Endothelial cell of umbilical vein (primary cell): ENCODE data around the gene FAM120B. TPM values are rescaled to one million over a fixed set of nuclear protein-coding genes. Genes with fewer than 3 reads are reported as not detected.

ENCODE experiments used
- BruUV-seq: library from RNA; stranded (reverse); fragments of 400-500 nt; replicated peaks from 2 replicates; lab custom pipeline; 2021; lab: Mats Ljungman, UMichigan
- CTCF ChIA-PET: fragments of 300-600, 350-600 bp; sonication (Branson Sonifier 250); formaldehyde crosslinking; loops from one replicate; lab custom pipeline; 2021; ENCODE audit warnings: antibody characterized with exemption, inconsistent platforms; lab: Charles Lee
- POLR2A ChIA-PET: fragments of 300-600, 350-600 bp; sonication (Branson Sonifier 250); formaldehyde crosslinking; loops from one replicate; lab custom pipeline; 2021; ENCODE audit warnings: antibody characterized with exemption, inconsistent platforms; lab: Charles Lee
- DNase-seq: peaks from one replicate; pipeline ENCODE4 v3.0.0-alpha.2; 2011; ENCODE audit warnings: low read depth, low spot score
- FAIRE-seq: peaks from 2 replicates; lab custom pipeline; 2011; peaks lifted over from hg19 to GRCh38; lab: Jason Lieb, UNC
- H2AFZ ChIP-seq: 2 replicates; pipeline ENCODE4 v1.6.0; 2012; ENCODE audit warnings: low read depth, low read length, control low read depth, inconsistent platforms
- H3K27ac ChIP-seq: 2 replicates; pipeline ENCODE4 v1.5.1; 2011; ENCODE audit warnings: low read depth, mild to moderate bottlenecking, control low read depth, low read length, moderate library complexity; ENCODE audit not compliant: insufficient read depth
- H3K27me3 ChIP-seq, 2 experiments: 2 replicates each; pipeline versions ENCODE4 v1.6.0 to v1.6.1; 2011; ENCODE audit warnings: low read length in 2 of 2, mixed read lengths in 1 of 2; ENCODE audit not compliant: control insufficient read depth in 2 of 2, insufficient read depth in 2 of 2
- H3K36me3 ChIP-seq, 2 experiments: 2 replicates in 1 of 2; 3 replicates in 1 of 2; pipeline ENCODE4 v1.5.1; 2011; ENCODE audit warnings: low read length in 2 of 2, mild to moderate bottlenecking in 1 of 2, moderate library complexity in 1 of 2; ENCODE audit not compliant: control insufficient read depth in 2 of 2, insufficient read depth in 2 of 2; ENCODE audit errors: extremely low read depth in 1 of 2
- H3K4me1 ChIP-seq: 3 replicates; pipeline ENCODE4 v1.5.1; 2011; ENCODE audit warnings: mild to moderate bottlenecking, low read length; ENCODE audit not compliant: control insufficient read depth, insufficient read depth; ENCODE audit errors: extremely low read depth
- H3K4me2 ChIP-seq: 2 replicates; pipeline ENCODE4 v1.6.1; 2011; ENCODE audit warnings: low read length, control low read depth, mixed read lengths; ENCODE audit not compliant: insufficient read depth
- H3K4me3 ChIP-seq, 3 experiments: fragments of 200-600 bp in 1 of 3; sonication (generic), shearing (Covaris generic) in 1 of 3; replicated peaks in 1 of 3; 2 replicates each; pipeline ENCODE4 v1.5.1; 2011 to 2016; ENCODE audit warnings: control low read depth in 3 of 3, low read length in 3 of 3, mild to moderate bottlenecking in 2 of 3, inconsistent platforms in 1 of 3, low read depth in 1 of 3, moderate library complexity in 1 of 3; ENCODE audit not compliant: insufficient read depth in 1 of 3
- H3K79me2 ChIP-seq: 2 replicates; pipeline ENCODE4 v1.6.0; 2012; ENCODE audit warnings: low read length, inconsistent platforms; ENCODE audit not compliant: control insufficient read depth, insufficient read depth
- H3K9ac ChIP-seq: replicated peaks from 2 replicates; pipeline ENCODE3; 2011; ENCODE audit warnings: low read length, control low read depth; ENCODE audit not compliant: insufficient read depth; ENCODE audit errors: extremely low read depth
- H3K9me1 ChIP-seq: replicated peaks from 3 replicates; pipeline ENCODE4 v1.6.0; 2011; ENCODE audit warnings: mild to moderate bottlenecking, low read length; ENCODE audit not compliant: control insufficient read depth, insufficient read depth; ENCODE audit errors: extremely low read depth
- H3K9me3 ChIP-seq: replicated peaks from 2 replicates; pipeline ENCODE4 v1.5.1; 2012; ENCODE audit warnings: low read length, inconsistent platforms; ENCODE audit not compliant: control insufficient read depth, insufficient read depth
- H4K20me1 ChIP-seq: replicated peaks from 2 replicates; pipeline ENCODE3; 2011; ENCODE audit warnings: mild to moderate bottlenecking, low read length; ENCODE audit not compliant: control insufficient read depth, insufficient read depth; ENCODE audit errors: extremely low read depth
- EZH2 ChIP-seq: IDR thresholded peaks from 2 replicates; pipeline ENCODE4 v1.6.1; 2012; ENCODE audit warnings: borderline replicate concordance, low read depth, mild to moderate bottlenecking, moderate library complexity, low read length, inconsistent platforms; ENCODE audit not compliant: severe bottlenecking
- FOS ChIP-seq: IDR thresholded peaks from 2 replicates; pipeline ENCODE4 v1.6.1; 2011; ENCODE audit warnings: mild to moderate bottlenecking, low read length, moderate library complexity, borderline replicate concordance; ENCODE audit not compliant: insufficient read depth
- GATA2 ChIP-seq: IDR thresholded peaks from 2 replicates; pipeline ENCODE4 v1.7.0; 2011; ENCODE audit warnings: low read depth, mild to moderate bottlenecking, moderate library complexity, mixed read lengths, low read length; ENCODE audit not compliant: insufficient read length, insufficient read depth
- JUN ChIP-seq: IDR thresholded peaks from 2 replicates; pipeline ENCODE4 v1.6.1; 2011; ENCODE audit warnings: borderline replicate concordance, low read depth; ENCODE audit not compliant: insufficient read length, insufficient read depth
- MYC ChIP-seq: IDR thresholded peaks from one replicate; pipeline ENCODE4 v1.6.1; 2011; ENCODE audit warnings: mild to moderate bottlenecking, low read depth, low read length
- POLR2A ChIP-seq: IDR thresholded peaks from 2 replicates; pipeline ENCODE4 v1.6.1; 2012; ENCODE audit warnings: low read depth, mild to moderate bottlenecking, control low read depth, low read length
- POLR2AphosphoS5 ChIP-seq: IDR thresholded peaks from 2 replicates; pipeline ENCODE4 v1.6.1; 2012; ENCODE audit warnings: low read depth, mild to moderate bottlenecking, control low read depth, low read length, moderate library complexity; ENCODE audit not compliant: insufficient read depth
- dilution Hi-C: fragments of 300-500 bp; cut with MboI; formaldehyde crosslinking; loops from one replicate; pipeline ENCODE4 v1.15.0; 2019; ENCODE audit warnings: low sequenced_read_pairs; ENCODE audit not compliant: extremely low pct_ligation_motif_present
- intact Hi-C: fragments of 100-400 bp; cut with micrococcal nuclease; formaldehyde crosslinking; loops from one replicate; pipeline ENCODE4 v1.10.0; 2022
- polyA plus RNA-seq, 4 experiments: library from polyadenylated mRNA; depleted of rRNA in 3 of 4; stranded (reverse) in 3 of 4; unstranded in 1 of 4; fragments of >200 nt; gene quantifications; 2 replicates each; pipeline versions ENCODE4 v1.2.1 to v1.2.3, GENCODE V29; 2011 to 2012; ENCODE audit warnings: missing spikeins in 1 of 4
- total RNA-seq: library from RNA; stranded (reverse); gene quantifications from 2 replicates; pipeline ENCODE4 v1.2.3, GENCODE V29; 2021
- TF ChIP-seq, protein P1 (sequence below), 2 donors: IDR thresholded peaks; 1 replicate in 1 of 2; 2 replicates in 1 of 2; pipeline ENCODE4 v1.5.1; 2011; ENCODE audit warnings: low read length in 2 of 2, mild to moderate bottlenecking in 2 of 2, moderate library complexity in 2 of 2, control low read depth in 1 of 2, inconsistent platforms in 1 of 2, low read depth in 1 of 2; ENCODE audit not compliant: insufficient read depth in 1 of 2; ENCODE audit errors: extremely low read depth in 1 of 2
- TF ChIP-seq, protein P2 (sequence below): IDR thresholded peaks from 2 replicates; pipeline ENCODE4 v1.6.1; 2011; ENCODE audit not compliant: insufficient read depth, insufficient read length

Gene FAM120B
- total and polyA plus RNA-seq, 2 donors (not counting 3 experiments of a cell fraction or from before 2014, with no cell fraction given) = 10.8 to 28.2 TPM

DNA sequence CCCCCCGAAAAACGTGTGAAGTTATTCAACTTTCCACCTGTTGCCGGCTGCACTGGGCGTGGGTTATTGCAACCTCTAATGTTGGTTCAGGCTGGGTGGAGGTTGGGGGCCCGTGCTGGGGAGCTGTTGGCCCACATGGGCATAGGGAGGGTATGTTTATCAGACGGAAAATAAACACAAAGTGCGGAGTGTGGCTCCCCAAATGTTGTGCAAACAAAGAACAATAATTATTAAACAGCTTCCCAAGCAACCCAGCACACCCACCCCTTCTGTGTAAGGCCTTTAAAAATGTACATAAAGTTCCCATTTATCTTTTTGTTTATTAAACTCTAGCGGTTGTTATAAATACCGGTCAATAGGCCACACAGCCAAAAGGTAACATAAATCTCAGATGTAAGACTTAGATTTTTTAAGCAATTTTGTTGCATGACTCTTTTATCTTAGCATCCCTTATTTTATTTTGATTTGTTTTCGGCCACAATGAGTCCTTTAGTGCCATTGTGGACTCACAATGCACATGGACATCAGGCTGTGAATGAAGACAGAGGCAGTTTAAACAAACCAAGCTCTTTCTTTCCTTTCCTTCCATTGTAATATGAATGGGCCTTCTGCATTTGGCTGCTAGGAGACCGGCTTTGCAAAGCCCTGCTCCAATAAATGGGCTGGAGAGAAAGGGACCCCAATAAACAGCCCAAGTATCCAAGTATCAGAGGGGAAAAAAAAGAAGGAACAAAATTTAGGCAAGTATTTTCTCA is 8.8 kb upstream of the FAM120B start:
- H3K27ac ChIP-seq = no peak overlapping the region
- ChIA-PET CTCF (interaction anchor here (1.0 kb wide), 1 partner anchor 466 kb away, joined by 3 read pairs; no protein-coding TSS in a partner anchor), POLR2A (no interaction called here)
- H3K27me3 ChIP-seq = peaks cover 24 to 45% of the 10 kb centered on the region in 2 experiments
- no peaks in the 10 kb centered on the region for H3K36me3 ChIP-seq
- no peak overlapping the region for H3K4me2 ChIP-seq
- no TSS peak for BruUV-seq
- peaks cover 7% of the 10 kb centered on the region for H3K4me1 ChIP-seq
- FAIRE-seq (no peak), DNase-seq (no peak)
- dilution Hi-C loops (no loop called here), intact Hi-C loops (no loop called here)
- H3K79me2 ChIP-seq = no peaks in the 10 kb centered on the region
- H3K4me3 ChIP-seq = no peak overlapping the region
- H3K9me1 ChIP-seq = no peaks in the 10 kb centered on the region
- H3K9me3 ChIP-seq = no peaks in the 10 kb centered on the region
- TF ChIP-seq FOS (no peak), MYC (no peak), POLR2AphosphoS5 (no peak), POLR2A (no peak), GATA2 (no peak), EZH2 (no peak), JUN (no peak)
- TF ChIP-seq, protein P1, sequence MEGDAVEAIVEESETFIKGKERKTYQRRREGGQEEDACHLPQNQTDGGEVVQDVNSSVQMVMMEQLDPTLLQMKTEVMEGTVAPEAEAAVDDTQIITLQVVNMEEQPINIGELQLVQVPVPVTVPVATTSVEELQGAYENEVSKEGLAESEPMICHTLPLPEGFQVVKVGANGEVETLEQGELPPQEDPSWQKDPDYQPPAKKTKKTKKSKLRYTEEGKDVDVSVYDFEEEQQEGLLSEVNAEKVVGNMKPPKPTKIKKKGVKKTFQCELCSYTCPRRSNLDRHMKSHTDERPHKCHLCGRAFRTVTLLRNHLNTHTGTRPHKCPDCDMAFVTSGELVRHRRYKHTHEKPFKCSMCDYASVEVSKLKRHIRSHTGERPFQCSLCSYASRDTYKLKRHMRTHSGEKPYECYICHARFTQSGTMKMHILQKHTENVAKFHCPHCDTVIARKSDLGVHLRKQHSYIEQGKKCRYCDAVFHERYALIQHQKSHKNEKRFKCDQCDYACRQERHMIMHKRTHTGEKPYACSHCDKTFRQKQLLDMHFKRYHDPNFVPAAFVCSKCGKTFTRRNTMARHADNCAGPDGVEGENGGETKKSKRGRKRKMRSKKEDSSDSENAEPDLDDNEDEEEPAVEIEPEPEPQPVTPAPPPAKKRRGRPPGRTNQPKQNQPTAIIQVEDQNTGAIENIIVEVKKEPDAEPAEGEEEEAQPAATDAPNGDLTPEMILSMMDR (IDR thresholded peaks at IDR 0.05; ENCODE audit: extremely low read depth in 1 of 2, insufficient read depth in 1 of 2, low read depth in 1 of 2, low read length in 2 of 2) = no peak
- TF ChIP-seq, protein P2, sequence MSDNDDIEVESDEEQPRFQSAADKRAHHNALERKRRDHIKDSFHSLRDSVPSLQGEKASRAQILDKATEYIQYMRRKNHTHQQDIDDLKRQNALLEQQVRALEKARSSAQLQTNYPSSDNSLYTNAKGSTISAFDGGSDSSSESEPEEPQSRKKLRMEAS = no peak
- no peaks in the 10 kb centered on the region for H4K20me1 ChIP-seq
- no peak overlapping the region for H3K9ac ChIP-seq
- no peak overlapping the region for H2AFZ ChIP-seq
